GM19035 (cell line): ENCODE data around the gene ZNF664.

ENCODE experiments used
- ATAC-seq: cut with Tn5 transposase; IDR thresholded peaks from one replicate; pipeline ENCODE4 v1.9.1; 2021; ENCODE audit not compliant: unreplicated experiment

ZNF664 gene

DNA sequence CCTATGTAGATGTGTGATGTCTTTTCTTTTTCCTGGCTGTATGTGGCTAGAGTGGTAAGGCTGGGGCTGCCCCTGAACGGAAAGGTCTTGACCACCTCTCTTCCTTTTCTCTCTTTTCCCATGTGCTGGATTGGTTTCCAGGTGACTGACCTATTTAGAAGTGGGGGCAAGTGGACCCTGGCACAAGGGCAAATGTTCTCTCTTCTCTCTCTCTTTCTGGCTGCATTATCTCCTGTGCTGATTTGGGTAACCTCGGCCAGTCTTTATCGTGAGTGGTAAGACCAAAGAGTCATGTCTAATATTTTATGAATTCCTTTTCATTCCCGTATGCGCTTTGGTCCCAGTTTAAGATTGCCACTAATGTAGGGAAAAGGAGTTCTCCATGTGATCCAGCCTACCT lies 16.2 kb downstream of the ZNF664 start:
- no peak for ATAC-seq

DNA sequence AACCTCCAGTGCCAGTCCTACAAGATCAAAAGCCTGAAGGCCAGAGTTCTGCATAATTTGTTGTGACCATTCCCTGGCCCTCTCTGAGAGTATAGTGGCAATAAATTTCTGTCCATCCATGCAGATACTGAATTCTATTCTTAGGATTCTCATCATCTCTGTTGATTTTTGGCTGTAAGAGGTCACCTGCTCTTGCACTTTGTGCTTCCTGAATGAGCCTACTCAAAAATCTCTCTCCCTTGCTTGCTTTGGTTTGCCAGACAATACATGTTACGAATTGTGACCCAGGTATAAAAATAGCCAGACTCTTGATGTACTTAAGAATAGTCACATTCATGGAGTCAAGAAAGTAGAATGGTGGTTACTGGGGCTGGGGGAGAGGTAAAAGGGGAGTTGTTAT lies 16.7 kb downstream of the ZNF664 start:
- ATAC-seq, result no peak

DNA sequence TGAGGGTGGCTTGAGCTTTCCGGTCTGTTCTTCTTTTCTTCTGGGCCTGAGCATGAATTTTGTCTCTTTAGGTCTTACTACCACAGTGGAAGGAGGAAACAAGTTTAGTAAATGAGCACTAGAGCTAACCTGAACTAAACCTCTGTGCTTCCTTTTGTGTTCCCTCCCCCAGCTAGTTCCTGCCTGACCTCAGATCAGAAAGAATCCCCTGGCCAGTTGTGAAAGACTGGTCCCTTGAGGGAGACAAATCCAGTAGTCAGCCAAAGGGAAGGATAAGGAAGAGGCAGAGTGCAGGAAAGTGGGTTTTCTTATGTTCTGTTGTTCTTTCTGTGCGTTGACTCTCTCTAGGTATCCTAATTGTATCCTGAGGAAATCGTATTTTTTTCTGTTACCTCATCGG lies 17.5 kb downstream of the ZNF664 start:
- no peak for ATAC-seq

GRCh38 chr12:123991372-123991951 lies 18.4 kb downstream of the ZNF664 start:
- no peak for ATAC-seq

GRCh38 chr12:123992118-123992825 lies 19.3 kb downstream of the ZNF664 start:
- ATAC-seq, result no peak

- ATAC-seq, result no peak
Observed at GRCh38 chr12:123995023-123995748, 22.2 kb downstream of the ZNF664 start.

DNA sequence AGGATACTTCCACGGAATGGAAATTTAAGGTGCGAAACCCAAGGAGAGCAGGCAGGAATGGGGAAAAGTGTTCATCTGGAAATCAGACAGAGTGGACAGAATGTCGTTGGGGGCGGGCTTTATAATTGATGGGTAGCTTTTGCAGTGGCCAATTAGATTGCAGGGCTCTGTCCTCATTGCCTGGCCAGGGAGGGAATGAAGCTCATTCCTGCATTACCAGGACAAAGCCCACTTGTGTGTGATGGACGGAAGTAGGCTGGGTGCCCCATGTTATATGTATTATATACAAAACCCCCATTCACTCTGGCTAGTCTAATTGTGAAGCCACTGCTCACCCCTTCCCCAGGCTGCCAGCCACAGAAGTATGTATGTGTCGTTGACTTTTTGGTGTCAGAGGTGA lies 23.6 kb downstream of the ZNF664 start:
- ATAC-seq, result no peak

GRCh38 chr12:123997033-123997822 lies 24.2 kb downstream of the ZNF664 start:
- no peak for ATAC-seq

DNA sequence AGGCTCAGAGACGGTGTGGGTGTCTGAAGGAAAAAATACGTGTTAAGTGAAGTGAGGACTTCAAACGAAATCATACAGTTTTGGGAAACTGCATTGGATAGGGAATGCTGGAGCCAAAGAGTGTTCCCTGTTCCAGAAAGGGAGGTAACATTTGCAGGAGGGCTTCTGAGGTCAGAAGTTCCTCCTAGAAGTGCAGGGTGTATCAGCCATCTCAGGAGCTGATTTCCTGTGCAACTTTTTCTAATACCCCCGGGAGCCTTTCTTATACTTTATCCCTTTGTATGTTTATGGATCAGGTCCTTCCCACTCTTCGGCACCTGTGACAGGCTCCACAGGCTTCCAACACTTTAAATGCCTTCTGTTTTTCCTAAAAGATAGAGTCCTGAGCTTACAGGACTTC lies 24.9 kb downstream of the ZNF664 start:
- no peak for ATAC-seq

DNA sequence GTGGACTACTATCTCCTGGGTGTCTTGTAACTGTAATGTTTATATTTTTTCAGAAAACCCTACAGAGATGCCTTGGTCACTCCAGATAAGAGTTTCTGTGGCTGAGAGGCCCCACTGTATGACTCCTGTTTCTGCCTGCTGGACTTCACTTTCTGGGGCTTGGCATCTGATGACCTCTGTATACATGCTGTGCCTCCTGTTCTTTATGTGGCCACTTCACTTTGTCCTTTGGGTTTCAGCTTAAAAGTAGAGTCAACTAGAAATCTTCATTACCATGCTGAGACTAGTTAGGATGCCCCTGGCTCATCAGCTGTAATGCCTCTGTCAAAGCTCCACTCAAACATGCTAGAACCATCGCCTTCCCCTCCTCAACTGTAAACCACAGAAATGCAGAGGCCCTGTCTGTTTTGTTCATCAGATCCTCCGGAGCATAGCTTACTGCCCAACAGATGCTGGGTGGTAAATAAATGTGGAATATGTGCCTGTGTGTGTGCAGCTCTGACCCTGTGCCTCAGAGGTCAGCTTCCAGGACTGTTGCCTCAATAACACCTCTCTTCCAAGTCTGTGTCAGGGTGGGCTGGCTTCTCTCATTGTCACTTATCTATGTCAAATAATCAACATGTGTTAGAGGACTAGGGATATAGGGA lies 25.5 kb downstream of the ZNF664 start:
- ATAC-seq, result no peak

- ATAC-seq, result no peak
Observed at GRCh38 chr12:123998991-123999359, 26.0 kb downstream of the ZNF664 start.

DNA sequence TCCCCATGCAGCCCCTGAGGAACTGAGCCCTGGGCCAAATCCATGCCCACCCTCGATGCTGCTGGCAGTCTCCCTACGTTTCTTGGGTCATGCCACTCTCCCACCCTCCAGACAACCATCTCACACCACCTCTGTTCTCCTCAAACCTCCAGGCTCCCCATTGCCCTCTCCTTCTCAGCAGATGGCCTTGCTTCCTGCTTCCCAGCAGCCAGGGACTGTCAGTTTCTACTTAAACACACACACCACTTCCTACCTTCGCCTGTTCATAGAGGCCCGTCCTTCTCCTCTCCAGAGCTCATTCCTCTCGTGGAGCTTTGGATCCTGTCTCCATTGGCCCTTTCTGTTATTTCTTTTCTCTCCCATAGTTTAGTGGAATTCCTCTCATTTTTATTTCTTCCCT lies 27.1 kb downstream of the ZNF664 start:
- ATAC-seq, result no peak

DNA sequence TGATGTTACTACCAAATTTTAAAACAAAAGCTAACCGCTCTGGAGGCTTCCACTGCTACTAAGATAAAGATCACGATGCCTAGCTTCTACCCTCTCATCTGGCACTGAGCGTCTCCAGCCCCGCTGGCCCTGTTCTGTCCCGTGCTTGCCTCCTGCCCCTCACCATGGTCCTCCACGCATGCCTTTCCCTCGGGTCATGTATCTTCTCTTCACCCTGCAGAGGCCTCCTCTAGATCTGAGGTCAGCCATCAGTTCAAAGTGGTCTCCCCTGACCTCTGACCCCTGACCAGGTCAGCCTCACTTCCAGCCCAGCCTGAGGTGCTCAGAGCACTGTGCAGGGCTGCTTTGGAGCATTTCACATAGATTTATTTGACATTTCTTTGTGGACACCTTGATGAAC lies 28.3 kb downstream of the ZNF664 start:
- ATAC-seq, result no peak

GRCh38 chr12:124002021-124002644 lies 29.1 kb downstream of the ZNF664 start:
- ATAC-seq, result no peak

DNA sequence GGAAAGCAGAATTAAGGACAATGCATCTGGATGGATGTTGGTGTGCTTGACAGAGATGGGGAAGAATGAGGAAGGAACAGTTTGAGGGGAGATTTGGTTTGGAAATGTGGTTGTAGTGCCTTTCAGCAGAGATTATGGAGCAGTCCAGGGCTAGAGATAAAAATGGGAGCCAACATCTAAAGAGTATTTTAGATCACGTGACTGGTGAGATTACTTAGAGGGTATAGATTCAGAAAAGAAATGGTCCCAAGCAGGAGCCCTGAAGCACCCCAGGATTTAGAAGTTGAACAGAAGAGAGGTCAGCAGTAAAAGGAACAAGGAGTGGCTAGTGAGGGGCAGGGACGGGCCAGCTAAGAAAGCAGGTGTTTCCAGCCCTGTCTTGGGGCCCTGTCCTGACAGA lies 29.6 kb downstream of the ZNF664 start:
- ATAC-seq, result no peak

DNA sequence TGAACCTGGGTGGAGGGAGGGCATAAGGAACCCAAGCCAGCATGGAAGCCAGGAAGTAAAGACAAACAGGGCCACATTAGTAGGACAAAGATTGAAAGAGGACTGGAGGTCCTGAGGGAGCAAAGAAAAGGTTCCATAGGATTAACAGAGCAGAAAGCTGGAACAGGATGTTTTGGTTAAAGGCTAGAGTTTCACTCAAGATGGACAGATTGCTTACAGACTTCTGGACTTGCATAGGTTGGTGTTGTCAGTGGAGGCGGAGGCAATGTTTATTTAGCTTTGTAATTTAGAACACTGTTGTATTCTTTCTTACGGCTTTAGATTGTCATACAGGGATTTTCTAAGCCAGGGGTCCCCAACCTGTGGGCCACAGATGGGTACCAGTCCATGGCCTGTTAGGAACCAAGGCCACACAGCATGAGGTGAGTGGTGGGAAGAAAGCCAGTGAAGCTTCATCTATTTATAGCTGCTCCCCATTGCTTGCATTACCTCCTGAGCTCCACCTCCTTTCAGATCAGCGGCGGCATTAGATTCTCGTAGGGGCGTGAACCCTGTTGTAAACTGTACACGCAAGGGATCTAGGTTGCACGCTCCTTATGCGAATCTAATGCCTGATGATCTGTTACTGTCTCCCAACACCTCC lies 31.3 kb downstream of the ZNF664 start:
- no peak for ATAC-seq

DNA sequence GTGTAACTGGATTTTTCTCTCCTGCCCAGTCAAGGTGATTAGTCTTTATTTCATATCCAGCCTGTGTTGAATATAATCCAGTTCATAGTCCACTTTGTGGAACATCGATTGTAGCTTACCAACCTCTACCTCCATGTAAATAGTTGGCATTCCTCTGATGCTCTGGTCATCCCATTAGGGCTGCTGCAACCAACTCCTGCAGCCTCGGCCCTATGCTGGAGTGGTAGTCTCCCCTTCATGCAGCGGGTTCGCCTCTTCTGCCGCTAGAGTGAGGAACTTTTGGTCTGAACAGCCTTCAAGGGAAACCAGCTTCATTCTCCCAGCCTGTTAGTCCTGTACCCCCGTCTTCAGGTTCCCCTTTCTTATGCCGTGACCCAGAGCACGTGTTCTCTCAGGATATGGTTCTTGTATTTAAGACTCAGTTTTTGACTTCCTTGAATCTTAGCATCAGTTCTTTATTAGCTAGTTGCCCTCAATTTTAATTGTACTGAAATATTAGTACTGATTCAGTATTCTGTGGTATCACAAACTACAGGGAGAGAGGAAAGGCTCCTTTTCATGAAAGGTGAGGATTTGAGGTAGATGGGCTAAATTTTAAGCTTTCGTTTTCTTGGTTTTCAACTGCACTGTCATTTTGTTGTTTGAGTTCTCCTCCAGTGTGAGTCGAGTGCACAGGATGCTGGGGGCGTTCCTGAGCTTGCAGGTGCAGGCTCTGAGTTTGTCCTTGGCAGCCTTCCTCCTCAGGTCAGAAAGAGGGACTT lies 33.2 kb downstream of the ZNF664 start:
- no peak for ATAC-seq

- no peak for ATAC-seq
Observed at GRCh38 chr12:124006846-124007713, 34.1 kb downstream of the ZNF664 start.
